ENCODE measurements around the gene FNIP1.

DNA sequence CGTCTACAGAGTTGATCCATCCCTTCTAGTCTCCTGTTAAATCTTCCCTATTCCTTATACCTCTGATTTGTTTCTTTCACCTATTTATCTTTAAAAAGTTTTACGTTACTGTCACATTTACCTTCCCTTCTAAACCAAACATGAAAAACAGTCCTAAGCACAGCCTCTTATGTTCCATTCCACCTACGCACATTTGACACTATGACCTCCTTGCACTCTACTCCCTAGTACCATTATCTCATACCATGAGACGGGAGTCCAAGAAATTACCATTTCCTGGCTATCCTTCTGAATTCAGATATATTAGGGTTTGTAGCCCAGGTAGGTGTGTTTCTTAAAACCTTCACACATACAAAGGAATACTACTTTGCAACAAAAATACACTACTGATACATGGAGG lies 25.1 kb downstream of the FNIP1 start:
- TF ChIP-seq SUZ12 (IDR thresholded peaks at IDR 0.05) = no peak
- no peak for TF ChIP-seq BHLHE40 (IDR thresholded peaks at IDR 0.05; ENCODE audit: borderline replicate concordance)
- no peak for TF ChIP-seq LEF1 (IDR thresholded peaks at IDR 0.05; ENCODE audit: borderline replicate concordance)
- TF ChIP-seq ARNT (IDR thresholded peaks at IDR 0.05) = no peak
- TF ChIP-seq CTBP1 (IDR thresholded peaks at IDR 0.05; ENCODE audit: borderline replicate concordance) = no peak
- TF ChIP-seq ELF4 (IDR thresholded peaks at IDR 0.05) = no peak
- TF ChIP-seq HDGF (IDR thresholded peaks at IDR 0.05; ENCODE audit: borderline replicate concordance) = no peak
- TF ChIP-seq FOXK2 (IDR thresholded peaks at IDR 0.05) = no peak
- no peak for TF ChIP-seq FOXM1 (IDR thresholded peaks at IDR 0.05; ENCODE audit: borderline replicate concordance)
- no peak for TF ChIP-seq NFRKB (IDR thresholded peaks at IDR 0.05)
- no peak for TF ChIP-seq TARDBP (IDR thresholded peaks at IDR 0.05)

All from HEK293T (cell line).